ENCODE measurements around the gene CST6.

- TF ChIP-seq CTCF (IDR thresholded peaks at IDR 0.05) (no peak), POLR2A (IDR thresholded peaks at IDR 0.05) (no peak), POLR2AphosphoS5 (IDR thresholded peaks at IDR 0.05) (no peak)
Observed at GRCh38 chr11:66048547-66049323, 36.9 kb downstream of the CST6 start, which contains the start of gene GAL3ST3.

Measured in transverse colon (tissue), 4 donors.